DOHH2 (cell line): Measurements from ENCODE around the gene BCL2L13.

Experiments used
- CTCF ChIP-seq: fragments of 200-600 bp; sonication (generic); IDR thresholded peaks from one replicate; pipeline ENCODE4 v1.5.1; 2014; ENCODE audit warnings: antibody characterized with exemption, mild to moderate bottlenecking, low read depth, low read length; ENCODE audit not compliant: poor library complexity, severe bottlenecking
- EZH2phosphoT487 ChIP-seq: fragments of 200-600 bp; sonication (generic); IDR thresholded peaks from 2 replicates; pipeline ENCODE4 v1.6.1; 2017; ENCODE audit warnings: borderline replicate concordance, mild to moderate bottlenecking, antibody characterized with exemption, low read length, moderate library complexity, mixed read lengths

GRCh38 chr22:17703811-17704210 is 65.3 kb downstream of the BCL2L13 start:
- no peak for TF ChIP-seq CTCF
- no peak for TF ChIP-seq EZH2phosphoT487
